Small intestine (tissue), 7 donors: Measurements from ENCODE around the gene WNT4. TPM values are rescaled to one million over a fixed set of nuclear protein-coding genes. Genes with fewer than 3 reads are reported as not detected.

ENCODE experiments used
- DNase-seq, 2 donors: peaks; one replicate each; pipeline versions ENCODE4 v3.0.0 to v3.0.0-alpha.2; 2013
- FAIRE-seq: peaks from 2 replicates; lab custom pipeline; 2012; peaks lifted over from hg19 to GRCh38; lab: Jason Lieb, UNC
- H3K27ac ChIP-seq, 3 donors: one replicate each; pipeline ENCODE4 v1.5.1; 2013; ENCODE audit warnings: low read length in 2 of 3, mild to moderate bottlenecking in 2 of 3, control low read depth in 1 of 3, inconsistent platforms in 1 of 3, low read depth in 1 of 3, moderate library complexity in 1 of 3
- H3K27me3 ChIP-seq, 3 donors: one replicate each; pipeline ENCODE4 v1.6.1; 2013; ENCODE audit warnings: low read length in 3 of 3, inconsistent platforms in 1 of 3; ENCODE audit not compliant: control insufficient read depth in 3 of 3, insufficient read depth in 3 of 3
- H3K36me3 ChIP-seq, 3 donors: one replicate each; pipeline ENCODE4 v1.6.1; 2013; ENCODE audit warnings: low read length in 3 of 3, inconsistent platforms in 1 of 3, low read depth in 1 of 3, mild to moderate bottlenecking in 1 of 3, moderate library complexity in 1 of 3; ENCODE audit not compliant: control insufficient read depth in 3 of 3, insufficient read depth in 2 of 3
- H3K4me1 ChIP-seq, 3 donors: one replicate each; pipeline ENCODE4 v1.6.1; 2013; ENCODE audit warnings: low read length in 2 of 3, inconsistent platforms in 1 of 3, low read depth in 1 of 3, mild to moderate bottlenecking in 1 of 3, moderate library complexity in 1 of 3; ENCODE audit not compliant: control insufficient read depth in 3 of 3, insufficient read depth in 2 of 3
- H3K4me3 ChIP-seq, 3 donors: one replicate each; pipeline ENCODE4 v1.5.1; 2013; ENCODE audit warnings: low read length in 3 of 3, control low read depth in 1 of 3, inconsistent platforms in 1 of 3, low read depth in 1 of 3, mild to moderate bottlenecking in 1 of 3, moderate library complexity in 1 of 3
- H3K9me3 ChIP-seq, 2 donors: one replicate each; pipeline ENCODE4 v1.6.1; 2013; ENCODE audit warnings: low read depth in 1 of 2, low read length in 1 of 2; ENCODE audit not compliant: control insufficient read depth in 2 of 2, insufficient read depth in 1 of 2
- WGBS, 3 donors: extraction: QIAGEN DNeasy Blood & Tissue Kit; methylation state at CpG; one replicate each; pipeline ENCODE4 v1.1.7; 2013; 5-methylcytosine and 5-hydroxymethylcytosine counted together
- polyA plus RNA-seq, 4 donors: library from polyadenylated mRNA; stranded (reverse) in 3 of 4; unstranded in 1 of 4; fragments of 200-250 nt in 3 of 4; fragments of 120-200 nt in 1 of 4; gene quantifications; one replicate each; pipeline versions ENCODE4 v1.2.1 to v1.2.3, GENCODE V29; 2013
- donor health status: healthy with polysubstance abuse.
- donor health status: control.
- donor health status: control.
- donor health status: Bipolar disorder and iron deficiency.
- donor health status: healthy.

WNT4 gene
- polyA plus RNA-seq, 4 donors: 0.81 to 2.3 (median 1.3) TPM; not detected in 1

DNA sequence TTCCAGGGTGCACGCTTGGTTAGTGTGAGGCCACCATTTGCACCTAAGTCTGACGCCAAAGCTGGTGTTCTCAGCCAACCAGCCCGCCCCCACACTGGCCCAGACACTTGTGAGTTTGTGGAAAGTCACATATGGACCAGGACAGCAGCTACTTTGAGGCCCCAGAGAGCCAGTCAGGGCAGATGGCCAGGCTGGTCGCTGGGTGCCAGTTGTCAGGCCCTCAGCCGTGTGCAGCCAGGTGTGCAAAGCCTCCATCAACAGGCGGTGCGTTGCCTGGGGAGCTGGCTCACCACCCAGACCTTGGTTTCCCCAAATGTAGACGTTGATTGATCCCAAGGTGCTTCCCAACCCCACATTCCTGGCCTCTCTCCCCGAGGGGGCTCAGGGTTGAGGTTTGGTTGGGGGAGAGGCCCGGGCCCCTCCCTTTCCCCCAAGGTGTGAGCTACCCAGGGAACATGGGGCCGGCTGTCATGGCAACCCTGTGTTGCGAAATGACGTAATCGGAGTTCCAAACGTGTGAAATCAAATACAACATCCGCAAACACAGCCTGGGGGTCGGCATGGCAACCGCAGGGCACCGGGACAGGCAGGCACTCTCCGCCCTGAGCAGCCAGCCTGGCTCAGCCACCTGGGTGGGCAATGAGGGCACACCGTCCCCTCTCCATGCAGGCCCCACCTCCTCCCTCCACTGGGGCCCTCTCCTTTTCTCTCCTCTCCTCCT is 42.2 kb upstream of the WNT4 start:
- Histone ChIP-seq H3K4me3 (no peak overlapping the region), H3K27ac (no peak overlapping the region), H3K9me3 (no peaks in the 10 kb centered on the region), H3K4me1 (no peaks in the 10 kb centered on the region), H3K27me3 (peaks cover 0 to 10% (median 0%) of the 10 kb centered on the region in 3 donors), H3K36me3 (no peaks in the 10 kb centered on the region)
- FAIRE-seq (no peak), DNase-seq (peak in 1 of 2 donors; percentile 73)
- WGBS, 3 donors: 43 to 52% (median 51%) methylated on average over 21 of the region's 21 CpGs

DNA sequence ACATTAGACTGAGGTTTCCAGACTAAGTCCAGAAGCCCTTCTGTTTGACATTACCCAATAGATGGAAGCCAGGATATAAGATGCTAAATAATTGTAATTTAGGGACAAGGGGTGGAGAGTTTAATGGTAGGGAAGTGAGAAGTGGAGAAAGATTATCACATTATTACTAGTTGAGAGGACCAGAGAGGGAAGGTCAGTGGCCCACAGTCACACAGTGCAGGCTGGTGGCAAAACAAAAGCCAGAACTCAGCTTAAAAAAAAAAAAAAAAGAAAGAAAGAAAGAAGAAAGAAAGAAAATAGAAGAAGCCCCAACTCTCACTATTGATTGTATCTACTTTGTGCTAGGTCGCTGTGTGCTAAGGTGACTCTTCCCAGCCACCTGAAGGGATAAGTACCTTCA is 41.6 kb upstream of the WNT4 start:
- Histone ChIP-seq H3K27me3 (peaks cover 0 to 10% (median 0%) of the 10 kb centered on the region in 3 donors), H3K4me1 (no peaks in the 10 kb centered on the region), H3K36me3 (no peaks in the 10 kb centered on the region), H3K27ac (no peak overlapping the region), H3K9me3 (no peaks in the 10 kb centered on the region), H3K4me3 (no peak overlapping the region)
- FAIRE-seq: no peak
- no peak for DNase-seq
- WGBS, 3 donors: 92 to 94% (median 93%) methylated on average over 1 of the region's 1 CpG

DNA sequence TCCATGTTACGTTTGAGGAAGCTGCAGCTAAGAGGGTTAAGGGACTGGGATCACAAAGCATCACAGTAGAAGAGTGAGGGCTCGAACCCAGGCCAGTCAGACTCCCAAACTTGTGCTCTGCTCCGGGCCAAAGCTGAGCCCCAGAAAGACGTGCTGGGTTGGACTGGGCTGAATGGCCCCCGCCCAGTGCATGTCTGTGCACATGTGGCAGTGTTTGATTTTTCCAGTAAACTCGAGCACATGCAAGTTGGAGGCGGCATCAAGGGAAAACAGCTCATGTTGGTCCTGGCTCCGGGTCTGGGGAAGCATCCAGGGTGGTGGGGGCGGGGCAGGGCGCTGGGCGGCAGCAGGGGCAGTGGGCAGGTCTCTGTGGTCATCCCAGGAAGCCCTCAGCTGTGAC is 39.8 kb upstream of the WNT4 start:
- Histone ChIP-seq H3K4me1 (no peaks in the 10 kb centered on the region), H3K27me3 (peaks cover 0 to 10% (median 0%) of the 10 kb centered on the region in 3 donors), H3K27ac (no peak overlapping the region), H3K36me3 (no peaks in the 10 kb centered on the region), H3K4me3 (no peak overlapping the region), H3K9me3 (peaks cover 0 to 3% of the 10 kb centered on the region in 2 donors)
- DNase-seq: no peak
- no peak for FAIRE-seq
- 44 to 72% (median 48%) methylated on average over 11 of the region's 11 CpGs for WGBS, 3 donors

DNA sequence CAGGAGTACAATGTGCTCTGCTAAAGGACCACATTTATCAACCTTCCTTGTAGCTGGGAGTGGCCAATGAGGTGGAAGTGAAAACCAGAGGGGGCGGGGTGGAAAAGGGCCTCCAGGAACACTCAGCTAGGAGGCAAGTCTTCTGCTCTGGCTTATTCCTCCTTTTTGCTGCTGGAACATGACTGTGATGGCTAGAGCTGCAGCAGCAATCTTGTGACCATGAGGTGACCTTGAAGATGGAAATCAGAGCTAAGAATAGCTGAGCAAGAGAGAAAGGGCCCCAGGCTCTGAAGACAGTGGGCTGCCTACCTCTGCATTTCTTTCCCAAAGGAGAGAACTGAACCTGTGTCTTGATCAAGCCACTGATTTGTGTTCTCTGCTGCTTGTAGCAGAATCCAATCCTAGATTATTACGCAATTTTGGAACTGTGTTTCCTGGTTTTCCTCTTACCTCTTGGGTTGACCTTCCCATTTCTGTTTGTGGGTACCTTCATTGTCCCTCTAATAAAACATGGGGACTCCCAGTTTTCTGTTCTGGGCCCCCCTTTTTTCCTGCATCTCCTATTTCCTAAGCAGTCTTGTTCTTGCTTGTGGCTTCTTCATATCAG is 36.4 kb upstream of the WNT4 start:
- FAIRE-seq (no peak), DNase-seq (no peak)
- Histone ChIP-seq H3K27me3 (no peaks in the 10 kb centered on the region), H3K36me3 (no peaks in the 10 kb centered on the region), H3K27ac (no peak overlapping the region), H3K4me3 (no peak overlapping the region), H3K4me1 (no peaks in the 10 kb centered on the region), H3K9me3 (peaks cover 0 to 3% of the 10 kb centered on the region in 2 donors)
- 96 to 97% (median 96%) methylated on average over 2 of the region's 2 CpGs for WGBS, 3 donors

DNA sequence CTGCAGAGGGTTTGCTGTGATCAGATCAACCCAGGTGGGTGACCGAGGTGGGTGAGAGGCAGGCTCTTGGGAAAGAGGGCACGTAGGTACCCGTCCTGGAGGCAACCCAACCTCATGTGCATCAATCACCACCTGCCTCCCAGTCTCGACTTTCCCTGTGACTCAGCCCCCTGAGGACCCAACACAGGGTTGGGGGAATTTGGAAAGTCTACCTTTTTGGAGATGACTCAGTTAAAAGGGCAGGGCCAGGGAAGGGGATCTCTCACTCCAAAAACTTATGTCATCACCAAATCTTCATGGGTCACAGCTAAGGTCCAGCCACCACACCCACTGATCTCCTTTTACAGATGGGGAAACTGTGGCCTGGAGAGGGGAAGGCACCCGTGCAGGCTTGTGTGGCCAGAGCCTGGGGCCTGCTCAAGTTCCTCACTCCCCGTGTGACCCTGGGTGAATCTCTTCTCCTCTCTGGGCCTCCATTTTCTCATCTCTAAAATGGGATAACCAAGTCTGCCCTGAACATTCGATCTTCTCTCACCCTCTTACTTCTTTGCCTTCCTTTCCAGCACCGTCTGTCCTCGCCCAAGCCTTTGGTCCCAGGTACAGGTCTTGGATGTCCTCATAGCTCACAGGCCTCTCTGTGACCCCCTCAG is 34.6 kb upstream of the WNT4 start:
- no peak for FAIRE-seq
- Histone ChIP-seq H3K27me3 (no peaks in the 10 kb centered on the region), H3K4me3 (no peak overlapping the region), H3K36me3 (no peaks in the 10 kb centered on the region), H3K9me3 (peaks cover 0 to 3% of the 10 kb centered on the region in 2 donors), H3K27ac (no peak overlapping the region), H3K4me1 (no peaks in the 10 kb centered on the region)
- 81 to 90% (median 82%) methylated on average over 9 of the region's 9 CpGs for WGBS, 3 donors
- no peak for DNase-seq

DNA sequence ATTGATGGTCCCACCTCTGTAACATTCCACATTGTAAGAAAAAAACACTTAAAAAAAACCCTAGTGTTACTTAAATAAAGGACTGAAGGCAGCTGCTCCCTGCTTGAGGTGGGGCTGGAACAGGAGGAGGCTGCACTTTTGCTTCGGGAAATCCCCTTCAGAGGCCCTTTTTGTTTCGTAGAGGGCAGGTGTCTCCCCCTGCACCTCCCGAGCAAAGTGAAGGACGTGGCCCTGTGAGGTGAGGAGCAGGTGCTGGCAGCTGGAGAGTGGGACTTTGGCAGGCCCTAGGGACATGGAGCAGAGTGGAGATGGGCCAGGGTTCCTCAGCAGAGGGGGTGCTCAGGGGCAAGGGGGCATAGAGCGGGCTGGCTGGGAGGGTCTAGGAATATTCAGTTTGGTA is 33.4 kb upstream of the WNT4 start:
- Histone ChIP-seq H3K27ac (no peak overlapping the region), H3K27me3 (no peaks in the 10 kb centered on the region), H3K4me1 (no peaks in the 10 kb centered on the region), H3K9me3 (peaks cover 0 to 3% of the 10 kb centered on the region in 2 donors), H3K36me3 (no peaks in the 10 kb centered on the region), H3K4me3 (no peak overlapping the region)
- WGBS, 3 donors: 25 to 34% (median 25%) methylated on average over 5 of the region's 5 CpGs
- no peak for FAIRE-seq
- peak in 1 of 2 donors; percentile 20 for DNase-seq

DNA sequence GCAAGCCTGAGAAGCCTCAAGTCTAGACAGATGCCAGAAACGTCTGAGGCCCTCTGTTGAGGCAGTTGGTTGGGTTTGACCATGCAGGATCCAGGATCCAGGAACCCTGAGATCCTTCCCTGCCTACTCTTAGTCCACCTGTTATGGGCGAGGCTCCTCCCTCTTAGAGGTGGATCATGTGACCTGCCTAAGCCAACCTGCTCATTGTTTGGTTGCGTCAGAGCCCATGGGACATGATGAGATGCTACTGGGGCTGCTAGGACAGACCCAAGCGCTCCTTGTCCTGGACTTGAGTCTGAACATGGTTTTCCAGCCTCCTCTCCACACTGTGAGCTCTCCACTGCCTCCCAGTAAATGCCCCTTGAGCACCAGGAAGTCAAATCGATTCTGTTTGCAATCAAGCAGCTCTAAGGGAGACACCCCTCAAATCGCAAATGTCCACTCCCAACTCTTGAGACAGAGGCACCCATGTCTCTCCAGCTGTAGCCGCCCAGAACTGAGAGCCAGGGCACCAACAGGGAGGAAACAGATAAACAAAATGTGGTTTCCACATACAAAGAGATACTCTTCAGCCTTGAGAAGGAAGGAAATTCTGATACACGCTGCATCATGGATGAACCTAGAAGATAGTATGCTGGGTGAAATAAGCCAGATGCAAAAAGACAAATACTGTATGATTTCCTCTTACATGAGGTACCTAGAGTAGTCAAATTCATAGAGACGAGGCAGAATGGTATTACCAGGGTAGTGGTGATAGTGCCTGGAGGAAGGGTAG is 31.7 kb upstream of the WNT4 start:
- FAIRE-seq (no peak), DNase-seq (no peak)
- H3K36me3 ChIP-seq: no peaks in the 10 kb centered on the region
- H3K27ac ChIP-seq: no peak overlapping the region
- peaks cover 0 to 3% of the 10 kb centered on the region in 2 donors for H3K9me3 ChIP-seq
- no peaks in the 10 kb centered on the region for H3K4me1 ChIP-seq
- no peak overlapping the region for H3K4me3 ChIP-seq
- 73 to 81% (median 78%) methylated on average over 9 of the region's 9 CpGs for WGBS, 3 donors
- H3K27me3 ChIP-seq: no peaks in the 10 kb centered on the region
